ENCODE results near the gene PTPN3. TPM values are rescaled to one million over a fixed set of nuclear protein-coding genes. Genes with fewer than 3 reads are reported as not detected.

The PTPN3 gene
- polyA plus RNA-seq, 3 donors: not detected

- Histone ChIP-seq H3K9ac (ENCODE audit: insufficient read depth, low read length, poor library complexity, severe bottlenecking) (no peak overlapping the region), H3K4me1 (ENCODE audit: control insufficient read depth in 1 of 2, insufficient read depth in 2 of 2, low read length in 2 of 2) (peaks cover 5 to 14% of the 10 kb centered on the region in 2 donors), H3K4me2 (replicated peaks; ENCODE audit: extremely low read depth, low read length, poor library complexity, severe bottlenecking) (no peak overlapping the region), H3K27ac (ENCODE audit: low read depth in 1 of 2, low read length in 2 of 2) (no peak overlapping the region), H3K9me3 (replicated peaks in 1 of 2; ENCODE audit: control insufficient read depth in 1 of 2, insufficient read depth in 1 of 2, low read length in 2 of 2) (peaks cover 5 to 6% of the 10 kb centered on the region in 2 donors), H3K4me3 (replicated peaks in 1 of 3; ENCODE audit: low read depth in 2 of 3, low read length in 3 of 3) (no peak overlapping the region), H4K20me1 (ENCODE audit: insufficient read depth, low read length) (no peaks in the 10 kb centered on the region), H3K27me3 (ENCODE audit: control insufficient read depth in 2 of 2, insufficient read depth in 2 of 2, low read length in 2 of 2) (peaks cover 26 to 30% of the 10 kb centered on the region in 2 donors), H3K36me3 (replicated peaks in 1 of 2; ENCODE audit: control insufficient read depth in 1 of 2, insufficient read depth in 2 of 2, low read length in 2 of 2) (no peaks in the 10 kb centered on the region), H2AFZ (ENCODE audit: insufficient read depth, low read depth, low read length, poor library complexity, severe bottlenecking) (no peak overlapping the region), H3K79me2 (ENCODE audit: insufficient read depth, low read length) (no peaks in the 10 kb centered on the region)
- no peak overlapping the region for H3K27ac Mint-ChIP-seq
- no peak for DNase-seq
- peaks cover 14% of the 10 kb centered on the region for H3K4me1 Mint-ChIP-seq
- H3K9me3 Mint-ChIP-seq: peaks cover 0 to 14% (median 9%) of the 10 kb centered on the region in 7 donors
- H3K27me3 Mint-ChIP-seq (ENCODE audit: low read depth in 3 of 3): peaks cover 29 to 53% (median 46%) of the 10 kb centered on the region in 3 donors
- intact Hi-C loops (cut with micrococcal nuclease): no loop called here
- H3K36me3 Mint-ChIP-seq: no peaks in the 10 kb centered on the region
- TF ChIP-seq CTCF (IDR thresholded peaks at IDR 0.05): no peak
- WGBS (ENCODE audit: insufficient coverage): 60% methylated on average over 4 of the region's 4 CpGs
- H3K4me3 Mint-ChIP-seq: no peak overlapping the region
Measured at GRCh38 chr9:109437286-109437685, 60.8 kb downstream of the PTPN3 start.

- TF ChIP-seq CTCF (IDR thresholded peaks at IDR 0.05): no peak
- peaks cover 5 to 6% of the 10 kb centered on the region in 2 donors for H3K9me3 ChIP-seq (replicated peaks in 1 of 2; ENCODE audit: control insufficient read depth in 1 of 2, insufficient read depth in 1 of 2, low read length in 2 of 2)
- intact Hi-C loops (cut with micrococcal nuclease): no loop called here
- no peaks in the 10 kb centered on the region for H4K20me1 ChIP-seq (ENCODE audit: insufficient read depth, low read length)
- no peak overlapping the region for H3K4me3 ChIP-seq (replicated peaks in 1 of 3; ENCODE audit: low read depth in 2 of 3, low read length in 3 of 3)
- H3K27ac Mint-ChIP-seq: no peak overlapping the region
- peaks cover 12% of the 10 kb centered on the region for H3K4me1 Mint-ChIP-seq
- H2AFZ ChIP-seq (ENCODE audit: insufficient read depth, low read depth, low read length, poor library complexity, severe bottlenecking): no peak overlapping the region
- H3K4me3 Mint-ChIP-seq: no peak overlapping the region
- no peak overlapping the region for H3K27ac ChIP-seq (ENCODE audit: low read depth in 1 of 2, low read length in 2 of 2)
- no peaks in the 10 kb centered on the region for H3K36me3 ChIP-seq (replicated peaks in 1 of 2; ENCODE audit: control insufficient read depth in 1 of 2, insufficient read depth in 2 of 2, low read length in 2 of 2)
- H3K4me1 ChIP-seq (ENCODE audit: control insufficient read depth in 1 of 2, insufficient read depth in 2 of 2, low read length in 2 of 2): peaks cover 5 to 13% of the 10 kb centered on the region in 2 donors
- 73% methylated on average over 2 of the region's 3 CpGs for WGBS (ENCODE audit: insufficient coverage)
- H3K4me2 ChIP-seq (replicated peaks; ENCODE audit: extremely low read depth, low read length, poor library complexity, severe bottlenecking): no peak overlapping the region
- no peak for DNase-seq
- H3K9me3 Mint-ChIP-seq: peaks cover 0 to 14% (median 9%) of the 10 kb centered on the region in 7 donors
- H3K36me3 Mint-ChIP-seq: no peaks in the 10 kb centered on the region
- H3K79me2 ChIP-seq (ENCODE audit: insufficient read depth, low read length): no peaks in the 10 kb centered on the region
- H3K27me3 Mint-ChIP-seq (ENCODE audit: low read depth in 3 of 3): peaks cover 30 to 50% (median 36%) of the 10 kb centered on the region in 3 donors
- H3K27me3 ChIP-seq (ENCODE audit: control insufficient read depth in 2 of 2, insufficient read depth in 2 of 2, low read length in 2 of 2): peaks cover 21 to 24% of the 10 kb centered on the region in 2 donors
- no peak overlapping the region for H3K9ac ChIP-seq (ENCODE audit: insufficient read depth, low read length, poor library complexity, severe bottlenecking)
Measured at GRCh38 chr9:109436071-109436470, 62.0 kb downstream of the PTPN3 start.

All from CD14-positive monocyte (primary cell).